ENCODE data around the gene DOCK1.

Gene DOCK1

GRCh38 chr10:127318396-127318795 lies 413.2 kb downstream of the DOCK1 start:
- no peak for ATAC-seq
- no peak for DNase-seq

DNA sequence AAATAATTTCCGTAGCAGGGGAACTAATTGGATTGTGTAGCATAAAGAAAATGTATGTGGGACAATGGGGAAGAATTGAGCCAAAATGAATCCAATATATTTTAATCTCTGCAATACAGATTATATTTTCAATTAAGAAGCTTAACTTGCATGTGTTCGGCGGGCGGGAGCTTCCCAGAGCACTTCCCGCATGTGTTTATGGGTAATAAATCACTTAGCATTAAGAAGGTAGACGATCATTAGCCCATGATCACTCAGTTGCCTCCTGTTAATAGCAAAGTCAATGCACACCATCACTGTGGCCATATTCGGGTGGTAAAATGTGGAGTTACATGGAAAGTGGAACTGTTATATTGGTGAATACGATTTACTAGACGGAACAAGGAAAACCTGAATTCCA lies 414.0 kb downstream of the DOCK1 start:
- ATAC-seq (no peak), DNase-seq (no peak)

DNA sequence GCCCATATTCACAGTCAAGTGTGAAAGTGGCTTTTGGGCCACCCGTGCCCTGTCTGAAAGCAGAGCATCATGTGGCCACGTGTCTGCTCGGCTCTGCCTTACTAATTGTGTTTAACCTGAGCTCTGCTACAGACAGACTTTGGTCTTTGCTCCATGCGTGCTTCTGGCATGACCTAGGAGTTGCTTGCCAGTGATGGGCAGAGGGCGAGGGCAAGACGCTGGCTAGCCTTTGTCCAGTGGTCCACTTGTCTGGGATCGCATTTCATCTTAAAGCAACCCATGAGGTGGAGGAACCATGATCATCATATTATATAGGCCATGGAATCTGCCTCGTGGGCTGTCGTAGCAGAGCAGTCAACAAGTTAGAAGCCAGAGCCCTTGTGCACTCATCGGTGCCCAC lies 414.5 kb downstream of the DOCK1 start:
- DNase-seq (no peak), ATAC-seq (no peak)

- no peak for DNase-seq
- ATAC-seq = no peak
These were observed 414.9 kb downstream of the DOCK1 start for GRCh38 chr10:127320176-127320575.

DNA sequence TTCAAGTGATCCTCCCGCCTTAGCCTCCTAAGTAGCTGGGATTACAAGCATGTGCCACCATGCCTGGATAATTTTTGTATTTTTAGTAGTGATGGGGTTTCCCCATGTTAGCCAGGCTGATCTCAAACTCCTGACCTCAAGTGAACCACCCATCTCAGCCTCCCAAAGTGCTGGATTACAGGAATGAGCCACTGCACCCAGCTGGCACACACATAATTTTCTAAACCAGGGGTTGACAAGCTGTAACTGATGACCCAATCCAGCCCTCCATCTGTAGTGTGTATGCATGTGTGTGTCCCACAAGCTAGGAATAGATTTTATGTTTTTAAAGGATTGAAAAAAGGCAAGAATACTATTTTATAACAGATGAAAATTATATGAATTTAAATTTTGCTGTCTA lies 417.1 kb downstream of the DOCK1 start:
- DNase-seq (no peak), ATAC-seq (no peak)

- ATAC-seq (no peak), DNase-seq (no peak)
These were observed 420.3 kb downstream of the DOCK1 start for GRCh38 chr10:127325506-127325905.

- ATAC-seq = no peak
- no peak for DNase-seq
These were observed 421.7 kb downstream of the DOCK1 start for GRCh38 chr10:127326883-127327282.

DNA sequence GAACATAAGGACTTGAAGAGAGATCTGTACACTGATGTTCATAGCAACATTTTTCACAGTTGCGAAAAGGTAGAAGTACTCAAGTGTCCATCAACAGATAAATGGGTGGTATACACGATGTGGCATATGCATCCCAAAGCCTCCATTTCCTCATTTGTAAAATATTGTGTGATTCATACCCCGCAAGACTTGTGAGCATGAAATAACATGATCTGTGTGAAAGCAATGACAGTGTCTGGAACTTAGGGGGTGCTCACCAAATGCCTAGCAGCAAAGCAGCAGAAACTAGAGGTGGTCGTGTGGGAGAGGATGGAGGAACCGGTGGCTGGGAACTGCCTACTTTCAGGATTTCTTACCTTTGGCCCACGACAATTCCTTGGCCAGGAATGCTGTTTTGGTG lies 426.5 kb downstream of the DOCK1 start:
- no peak for DNase-seq
- ATAC-seq = no peak

DNA sequence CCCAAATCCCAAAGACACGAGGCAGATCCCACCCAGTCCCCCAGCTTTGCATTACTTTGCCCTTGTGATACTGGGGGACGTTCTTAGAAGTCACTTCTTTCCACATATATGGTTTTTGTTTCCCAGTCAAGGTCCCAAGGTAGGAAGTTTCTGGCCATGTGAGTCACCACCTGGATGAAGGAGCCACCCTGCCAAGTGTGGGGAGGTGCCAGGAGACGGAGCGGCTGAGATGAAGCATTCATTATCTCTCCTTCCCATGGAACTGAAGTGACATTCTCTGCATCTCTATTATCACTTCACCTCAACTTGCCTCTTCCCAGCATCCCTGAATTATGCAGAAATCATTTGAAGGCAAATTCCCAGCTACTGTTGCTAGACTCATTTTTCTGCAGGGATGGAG lies 427.4 kb downstream of the DOCK1 start:
- no peak for ATAC-seq
- no peak for DNase-seq

GRCh38 chr10:127337801-127338200 lies 432.6 kb downstream of the DOCK1 start:
- ATAC-seq (no peak), DNase-seq (no peak)

DNA sequence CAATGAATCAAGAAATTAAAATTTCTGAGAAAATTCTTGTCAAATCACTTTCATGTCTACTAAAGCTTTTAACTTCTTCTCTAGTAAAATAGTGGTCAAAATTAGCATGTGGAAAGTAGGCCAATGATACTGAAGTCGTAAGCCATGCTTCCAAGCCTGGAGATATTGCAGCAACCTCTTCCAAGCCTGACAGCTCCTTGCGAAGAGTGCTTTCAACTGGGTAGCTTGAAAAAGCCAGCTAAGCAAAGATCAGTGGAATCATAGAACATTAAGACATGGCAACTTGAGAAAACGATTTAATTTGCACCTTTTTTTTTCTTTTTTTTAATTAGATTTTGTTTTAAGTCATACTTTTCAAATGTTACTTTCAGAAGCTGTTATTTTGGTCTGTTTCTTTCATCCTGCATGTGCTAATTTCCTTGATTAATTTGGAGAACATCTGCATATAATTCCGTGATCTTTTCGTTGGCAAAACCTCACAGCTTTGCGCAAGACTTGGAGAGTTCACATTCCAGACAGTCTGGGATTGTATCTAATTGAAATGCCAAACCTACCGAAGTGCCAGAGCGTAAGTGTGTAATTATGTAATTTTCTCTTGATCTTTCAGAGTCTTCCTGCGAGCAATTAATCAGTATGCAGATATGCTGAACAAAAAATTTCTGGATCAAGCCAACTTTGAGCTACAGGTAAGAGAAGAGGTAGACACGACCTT lies 433.3 kb downstream of the DOCK1 start:
- DNase-seq = no peak

GRCh38 chr10:127343821-127344220 lies 438.6 kb downstream of the DOCK1 start:
- DNase-seq (no peak), ATAC-seq (no peak)

More for the DNA sequence above, 433.3 kb downstream of the DOCK1 start:
- ATAC-seq = no peak

DNA sequence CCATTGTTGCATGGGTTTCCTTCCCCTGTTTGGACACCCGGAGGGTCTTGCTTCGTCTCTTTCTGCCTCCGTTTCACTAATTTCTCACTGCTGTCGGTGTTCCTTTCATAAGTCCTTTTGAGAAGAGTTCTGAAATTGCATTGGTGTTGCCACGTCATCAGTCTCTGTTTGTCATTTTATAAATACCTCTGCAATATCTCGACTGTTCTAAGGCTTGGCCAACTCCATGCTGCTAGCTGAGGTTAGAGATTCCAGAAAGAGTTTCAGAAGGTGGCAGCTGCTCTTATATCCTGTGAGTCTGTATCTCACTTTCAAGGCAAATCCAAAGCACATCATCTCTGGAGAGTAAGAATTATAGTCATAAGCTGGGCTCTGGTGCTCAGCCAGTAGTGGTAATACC lies 439.1 kb downstream of the DOCK1 start:
- ATAC-seq = no peak
- DNase-seq = no peak

DNA sequence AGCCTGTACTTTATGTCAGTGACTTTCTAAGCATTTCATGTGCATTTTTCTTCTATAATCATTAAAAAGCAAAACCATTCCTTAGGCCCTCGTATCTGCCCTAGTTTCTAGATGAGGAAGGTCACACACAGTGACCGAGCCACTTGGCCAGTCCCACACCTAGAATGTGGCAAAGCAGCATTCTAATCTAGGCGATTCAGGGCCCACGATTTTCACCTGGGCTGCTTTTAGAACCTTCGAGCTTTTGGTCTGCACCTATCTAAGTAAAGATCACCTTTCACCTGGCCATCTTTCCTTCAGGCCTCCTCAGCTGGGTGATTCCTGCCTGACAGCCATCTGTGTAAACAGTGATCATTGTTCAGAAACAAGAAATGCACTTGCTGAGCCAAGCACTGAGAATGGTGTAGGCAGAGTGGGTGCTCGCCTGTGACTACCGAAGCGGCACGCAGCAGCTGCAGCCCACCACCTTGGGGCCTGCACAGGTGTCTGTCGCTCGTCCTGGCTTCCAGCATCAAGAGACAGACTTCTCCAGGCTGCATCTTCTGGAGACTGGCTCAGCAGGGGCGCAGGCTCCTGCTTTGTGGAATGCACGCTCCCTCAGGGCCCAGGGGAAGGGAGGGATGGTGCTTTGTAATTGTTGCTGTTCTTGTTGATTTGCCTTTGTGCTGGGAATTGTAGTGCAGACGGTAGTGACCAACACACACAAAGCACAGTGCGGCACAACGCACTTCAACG lies 440.2 kb downstream of the DOCK1 start:
- no peak for DNase-seq
- ATAC-seq = no peak

GRCh38 chr10:127346604-127347003 lies 441.4 kb downstream of the DOCK1 start:
- ATAC-seq (peak; percentile 40), DNase-seq (peak; percentile 5)

DNA sequence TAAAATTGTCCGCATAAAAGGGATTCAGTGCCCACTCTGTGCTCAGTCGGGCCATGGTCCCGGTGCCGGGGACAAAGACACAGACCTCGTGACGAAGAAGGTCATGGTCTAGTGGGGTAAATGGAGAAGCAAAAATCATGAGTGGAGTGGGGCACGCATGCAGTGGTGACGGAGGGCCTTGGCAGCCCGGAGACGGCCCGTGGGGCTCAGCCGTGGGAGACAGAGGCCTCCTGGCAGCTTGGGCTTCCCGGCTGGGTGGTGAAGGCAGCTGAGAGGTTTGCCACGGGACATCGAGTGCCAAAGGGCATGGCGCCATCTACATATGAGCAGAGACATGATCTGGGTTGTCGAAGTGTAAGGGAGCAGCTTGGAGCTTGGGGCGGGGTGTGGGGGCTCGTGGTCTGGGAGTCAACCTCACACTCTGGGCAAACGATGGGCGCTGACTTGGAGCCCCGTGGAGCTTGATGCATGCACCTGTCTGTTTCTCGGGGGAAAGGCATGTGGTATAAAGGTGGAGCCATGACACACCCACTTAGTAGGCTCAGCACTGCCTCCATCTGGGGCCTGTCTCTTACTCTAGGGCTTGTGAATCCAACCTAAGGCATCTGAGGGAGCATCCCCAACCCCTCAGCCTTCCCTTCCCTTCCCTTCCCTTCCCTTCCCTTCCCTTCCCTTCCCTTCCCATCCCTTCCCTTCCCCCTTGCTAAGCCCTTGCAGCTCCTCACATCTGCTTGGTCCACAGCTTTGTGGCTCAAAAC lies 442.2 kb downstream of the DOCK1 start:
- no peak for DNase-seq
- no peak for ATAC-seq

GRCh38 chr10:127349737-127350136 lies 444.5 kb downstream of the DOCK1 start:
- ATAC-seq (no peak), DNase-seq (no peak)

DNA sequence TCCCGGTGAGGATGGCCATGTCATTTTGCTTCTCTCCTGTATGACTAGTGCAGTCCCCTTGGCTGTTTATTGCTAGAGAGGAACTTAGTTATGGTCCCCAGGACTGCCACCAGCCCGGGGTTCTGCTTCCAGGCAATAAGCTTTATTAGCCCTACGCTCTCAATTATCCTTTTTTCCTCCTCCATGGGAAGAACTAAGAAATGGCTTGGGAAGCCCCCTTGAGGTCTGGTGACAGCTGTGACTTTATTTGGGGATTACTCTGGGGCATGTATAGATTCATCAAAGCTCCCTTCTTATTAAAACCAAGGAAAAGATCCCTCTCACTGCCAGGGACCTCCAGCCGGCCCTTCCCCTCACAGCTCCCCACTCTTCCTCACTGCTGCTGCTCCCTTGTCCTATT lies 446.3 kb downstream of the DOCK1 start:
- no peak for DNase-seq
- no peak for ATAC-seq

- DNase-seq = no peak
- ATAC-seq = no peak
These were observed 448.3 kb downstream of the DOCK1 start for GRCh38 chr10:127353544-127353943.

GRCh38 chr10:127354255-127354654 lies 449.0 kb downstream of the DOCK1 start:
- no peak for ATAC-seq

GRCh38 chr10:127354992-127355391 lies 449.8 kb downstream of the DOCK1 start:
- DNase-seq = no peak

More at GRCh38 chr10:127354255-127354654, 449.0 kb downstream of the DOCK1 start:
- DNase-seq = no peak

DNA sequence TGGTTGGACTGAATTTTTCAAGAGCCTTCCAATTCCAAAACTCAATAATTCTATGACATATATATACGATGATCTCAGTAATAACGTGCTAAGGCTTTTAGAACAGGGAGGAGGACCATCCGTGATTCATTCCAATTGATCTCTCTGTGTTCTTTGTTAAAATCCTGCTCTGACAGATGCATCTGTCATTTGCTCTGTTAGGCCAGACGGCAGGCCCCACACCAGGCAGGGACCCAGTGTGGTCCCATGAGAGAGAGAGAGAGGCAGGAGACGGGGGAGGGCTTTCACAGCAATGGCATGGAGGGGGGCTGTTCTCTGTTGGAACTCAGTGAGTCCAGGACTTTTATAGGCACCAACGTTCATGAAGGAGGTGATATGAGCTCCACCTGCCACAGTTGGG lies 451.1 kb downstream of the DOCK1 start:
- no peak for DNase-seq
- no peak for ATAC-seq

More at GRCh38 chr10:127354992-127355391, 449.8 kb downstream of the DOCK1 start:
- no peak for ATAC-seq

DNA sequence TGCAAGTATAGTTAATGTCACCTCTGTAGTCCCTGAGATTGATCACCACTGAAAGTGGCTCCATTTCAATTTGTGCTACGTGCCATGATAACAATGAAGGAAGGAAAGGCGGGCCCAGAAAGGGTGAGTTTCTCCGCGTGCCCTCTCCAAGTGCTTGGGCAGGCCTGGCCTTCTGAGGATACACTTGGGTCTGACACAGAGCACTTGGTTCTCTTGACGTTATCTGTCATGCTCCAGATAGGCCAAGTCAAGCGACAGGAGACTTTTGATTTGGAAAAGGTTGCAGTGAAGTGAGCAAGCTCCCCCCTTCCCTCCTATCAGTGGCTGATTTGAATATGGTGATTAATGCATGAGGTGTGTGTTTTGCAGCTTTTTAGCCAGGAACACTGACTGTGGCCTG lies 452.0 kb downstream of the DOCK1 start:
- no peak for DNase-seq
- ATAC-seq = no peak
